ENCODE data around the gene HEXIM1.

The HEXIM1 gene

DNA sequence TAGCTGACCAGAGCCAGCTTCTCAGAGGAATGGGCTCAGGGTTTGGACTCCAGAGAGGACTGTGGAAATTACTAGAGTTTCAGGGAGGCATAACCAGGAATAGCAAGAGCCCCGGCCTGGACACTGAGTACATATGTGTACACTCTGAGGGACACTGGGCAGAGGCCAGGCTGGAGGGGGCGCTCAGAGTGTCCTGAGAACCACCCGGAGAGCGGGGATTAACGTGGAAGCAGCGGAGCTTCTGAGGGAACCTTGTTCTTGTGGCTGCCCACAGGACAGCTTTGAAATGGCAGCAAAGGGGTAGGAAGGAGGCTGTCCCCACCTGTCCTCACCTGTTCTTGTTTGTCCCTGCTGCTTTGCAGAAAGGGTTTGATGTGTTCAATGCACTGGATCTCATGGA, 43.8 kb upstream of the HEXIM1 start:
- TF ChIP-seq FOXP2 (optimal IDR thresholded peaks at IDR 0.05; ENCODE audit: control extremely low read depth, extremely low read length, insufficient read depth) (no peak), POLR2AphosphoS5 (IDR thresholded peaks at IDR 0.05; ENCODE audit: borderline replicate concordance, low read depth, low read length) (no peak), EZH2 (IDR thresholded peaks at IDR 0.05) (no peak)
- Histone ChIP-seq H3K36me3 (ENCODE audit: insufficient read depth, low read length) (peaks cover 76% of the 10 kb centered on the region), H3K9me3 (ENCODE audit: low read depth, low read length) (no peaks in the 10 kb centered on the region), H3K9ac (ENCODE audit: insufficient read length) (no peak overlapping the region), H3K27ac (no peak overlapping the region), H3K4me3 (no peak overlapping the region)
- no peak for DNase-seq (ENCODE audit: low read depth, low spot score)

DNA sequence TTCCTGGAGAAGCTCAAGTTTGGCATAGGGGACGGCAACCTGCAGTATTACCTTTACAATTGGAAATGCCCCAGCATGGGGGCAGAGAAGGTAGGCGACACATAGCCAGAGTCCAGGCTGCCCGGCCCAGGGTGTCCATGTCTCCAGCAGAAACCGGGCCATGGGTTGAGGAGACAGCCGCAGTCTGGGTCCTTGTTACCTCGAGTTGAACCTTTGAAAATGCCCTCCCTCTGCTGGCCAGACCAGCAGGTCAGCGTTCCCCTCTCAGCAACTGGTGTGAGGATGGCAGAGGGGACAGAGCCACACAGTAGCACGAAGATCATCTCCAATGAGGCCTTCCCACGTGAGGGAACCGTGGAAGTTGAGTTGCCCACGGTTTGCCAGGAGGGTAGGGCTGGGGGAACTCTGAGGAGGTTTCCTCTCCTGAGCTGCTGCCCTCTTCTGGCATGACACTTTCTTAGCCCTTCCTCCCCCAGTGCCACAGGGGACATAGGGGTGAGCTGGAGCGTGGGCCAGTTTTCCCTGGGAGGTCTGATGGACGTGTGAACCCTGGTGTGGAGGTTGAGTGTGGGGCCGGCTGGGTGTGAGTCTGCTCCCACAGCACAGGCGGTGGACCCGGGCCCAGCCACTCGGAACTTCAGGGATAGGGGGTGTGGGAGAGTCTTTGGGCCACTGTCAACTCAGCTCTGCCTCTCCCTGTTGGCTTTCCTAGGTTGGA, 43.2 kb upstream of the HEXIM1 start:
- no peak overlapping the region for H3K27ac ChIP-seq
- no peak overlapping the region for H3K9ac ChIP-seq (ENCODE audit: insufficient read length)
- H3K4me3 ChIP-seq = no peak overlapping the region
- DNase-seq (ENCODE audit: low read depth, low spot score) = no peak
- no peaks in the 10 kb centered on the region for H3K9me3 ChIP-seq (ENCODE audit: low read depth, low read length)
- peaks cover 70% of the 10 kb centered on the region for H3K36me3 ChIP-seq (ENCODE audit: insufficient read depth, low read length)
- no peak for TF ChIP-seq EZH2 (IDR thresholded peaks at IDR 0.05)

DNA sequence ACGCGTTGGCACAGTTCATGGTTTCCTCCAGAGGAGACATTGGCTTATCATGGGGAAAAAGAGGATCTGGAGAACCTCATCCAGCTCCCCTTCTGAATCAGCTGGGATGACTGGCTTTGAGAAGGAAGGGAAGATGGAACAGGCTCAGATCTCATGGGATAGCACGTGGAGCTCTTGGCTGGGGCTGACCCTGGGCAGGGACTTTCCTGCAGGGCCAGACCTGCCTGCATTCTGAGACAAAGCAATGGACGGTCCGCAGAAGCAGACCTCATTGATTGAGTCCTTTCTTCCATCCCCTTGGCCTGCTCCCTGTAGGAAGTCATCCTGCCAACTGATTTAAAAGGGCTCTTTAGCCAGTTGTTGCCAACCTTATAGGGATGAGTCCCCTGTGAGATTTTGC, 42.2 kb upstream of the HEXIM1 start:
- H3K27ac ChIP-seq = no peak overlapping the region
- H3K4me3 ChIP-seq = no peak overlapping the region
- H3K9me3 ChIP-seq (ENCODE audit: low read depth, low read length) = no peaks in the 10 kb centered on the region
- DNase-seq (ENCODE audit: low read depth, low spot score) = no peak
- TF ChIP-seq POLR2AphosphoS5 (IDR thresholded peaks at IDR 0.05; ENCODE audit: borderline replicate concordance, low read depth, low read length) (no peak), FOXP2 (optimal IDR thresholded peaks at IDR 0.05; ENCODE audit: control extremely low read depth, extremely low read length, insufficient read depth) (no peak), EZH2 (IDR thresholded peaks at IDR 0.05) (no peak)
- H3K36me3 ChIP-seq (ENCODE audit: insufficient read depth, low read length) = peaks cover 70% of the 10 kb centered on the region
- no peak overlapping the region for H3K9ac ChIP-seq (ENCODE audit: insufficient read length)

DNA sequence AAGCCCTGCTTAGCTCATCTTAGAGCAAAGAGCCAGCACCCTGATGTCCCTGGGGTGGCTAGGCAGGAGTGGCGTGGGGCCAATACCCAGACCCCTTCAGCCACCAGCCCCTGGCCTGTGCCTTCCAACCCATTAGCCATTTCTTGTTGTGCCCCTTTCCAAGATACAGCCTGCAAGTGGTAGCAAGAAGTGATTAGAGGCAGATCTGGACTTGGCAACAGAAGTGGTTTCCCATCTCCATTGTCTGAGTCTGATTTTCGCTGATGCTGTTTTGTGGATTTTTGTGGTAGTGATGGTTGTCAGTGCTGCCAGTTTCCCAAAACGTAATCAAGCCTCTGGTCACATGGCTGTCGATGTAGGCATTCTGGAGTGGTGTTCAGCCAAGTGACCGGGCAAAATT, 41.7 kb upstream of the HEXIM1 start:
- peaks cover 68% of the 10 kb centered on the region for H3K36me3 ChIP-seq (ENCODE audit: insufficient read depth, low read length)
- DNase-seq (ENCODE audit: low read depth, low spot score) = no peak
- no peak overlapping the region for H3K9ac ChIP-seq (ENCODE audit: insufficient read length)
- H3K9me3 ChIP-seq (ENCODE audit: low read depth, low read length) = no peaks in the 10 kb centered on the region
- no peak overlapping the region for H3K27ac ChIP-seq
- no peak overlapping the region for H3K4me3 ChIP-seq
- TF ChIP-seq FOXP2 (optimal IDR thresholded peaks at IDR 0.05; ENCODE audit: control extremely low read depth, extremely low read length, insufficient read depth) (no peak), EZH2 (IDR thresholded peaks at IDR 0.05) (no peak), POLR2AphosphoS5 (IDR thresholded peaks at IDR 0.05; ENCODE audit: borderline replicate concordance, low read depth, low read length) (no peak)

DNA sequence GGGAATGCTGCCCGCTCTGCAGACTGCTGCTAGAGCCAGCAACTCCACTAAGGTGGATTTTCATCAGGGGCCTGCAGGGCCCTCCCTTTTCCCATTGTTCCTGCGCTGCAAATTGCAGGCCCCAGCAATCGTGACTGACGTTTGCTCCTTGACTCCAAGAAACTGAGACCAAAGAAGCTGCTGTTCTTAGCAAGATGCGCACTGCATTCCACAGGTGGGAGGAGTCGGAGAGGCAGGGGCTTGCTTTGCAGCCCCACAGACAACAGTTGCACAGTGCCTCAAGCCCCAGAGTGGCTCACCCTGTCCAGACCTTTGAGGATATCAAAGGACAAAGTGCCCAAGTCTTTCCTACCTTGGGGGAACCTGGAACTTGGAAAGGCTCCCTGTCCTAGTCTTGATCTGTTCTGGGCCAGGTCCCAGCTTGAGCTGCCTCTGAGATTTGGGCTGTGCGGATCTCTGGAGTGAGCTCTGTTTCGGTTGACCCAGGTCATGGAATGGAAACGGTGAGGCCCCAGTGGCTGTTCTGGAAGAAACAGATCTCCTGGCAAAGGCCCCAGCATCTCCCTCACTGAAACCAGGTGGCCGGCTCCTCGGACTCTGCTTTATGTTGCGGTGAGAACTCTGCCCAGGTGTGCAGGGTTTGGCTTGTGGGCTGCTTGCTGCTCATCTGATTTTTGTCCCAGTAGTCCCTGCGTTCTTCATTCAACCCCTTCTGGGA, 40.8 kb upstream of the HEXIM1 start:
- Histone ChIP-seq H3K36me3 (ENCODE audit: insufficient read depth, low read length) (peaks cover 60% of the 10 kb centered on the region), H3K9me3 (ENCODE audit: low read depth, low read length) (no peaks in the 10 kb centered on the region), H3K27ac (no peak overlapping the region), H3K4me3 (no peak overlapping the region), H3K9ac (ENCODE audit: insufficient read length) (no peak overlapping the region)
- TF ChIP-seq FOXP2 (optimal IDR thresholded peaks at IDR 0.05; ENCODE audit: control extremely low read depth, extremely low read length, insufficient read depth) (no peak), POLR2AphosphoS5 (IDR thresholded peaks at IDR 0.05; ENCODE audit: borderline replicate concordance, low read depth, low read length) (no peak), EZH2 (IDR thresholded peaks at IDR 0.05) (no peak)
- DNase-seq (ENCODE audit: low read depth, low spot score) = no peak

DNA sequence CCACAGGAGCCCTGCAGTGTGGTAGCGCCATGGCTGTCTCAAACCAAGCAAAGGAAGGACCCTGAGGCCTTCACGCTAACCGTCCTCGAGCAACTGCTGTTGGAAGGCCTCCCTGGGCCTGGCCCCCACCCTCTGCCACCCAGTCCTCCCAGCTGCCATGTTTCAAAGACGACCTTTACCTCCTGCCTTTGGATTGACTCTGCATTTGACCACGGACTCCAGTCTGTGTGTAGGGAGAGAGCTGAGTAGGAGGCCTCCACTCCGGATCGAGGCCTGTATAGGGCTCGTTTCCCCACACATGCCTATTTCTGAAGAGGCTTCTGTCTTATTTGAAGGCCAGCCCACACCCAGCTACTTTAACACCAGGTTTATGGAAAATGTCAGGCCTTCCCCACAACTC, 40.2 kb upstream of the HEXIM1 start:
- no peak for DNase-seq (ENCODE audit: low read depth, low spot score)
- no peaks in the 10 kb centered on the region for H3K9me3 ChIP-seq (ENCODE audit: low read depth, low read length)
- TF ChIP-seq POLR2AphosphoS5 (IDR thresholded peaks at IDR 0.05; ENCODE audit: borderline replicate concordance, low read depth, low read length) (no peak), FOXP2 (optimal IDR thresholded peaks at IDR 0.05; ENCODE audit: control extremely low read depth, extremely low read length, insufficient read depth) (no peak), EZH2 (IDR thresholded peaks at IDR 0.05) (no peak)
- H3K4me3 ChIP-seq = no peak overlapping the region
- peaks cover 54% of the 10 kb centered on the region for H3K36me3 ChIP-seq (ENCODE audit: insufficient read depth, low read length)
- H3K27ac ChIP-seq = no peak overlapping the region
- no peak overlapping the region for H3K9ac ChIP-seq (ENCODE audit: insufficient read length)

DNA sequence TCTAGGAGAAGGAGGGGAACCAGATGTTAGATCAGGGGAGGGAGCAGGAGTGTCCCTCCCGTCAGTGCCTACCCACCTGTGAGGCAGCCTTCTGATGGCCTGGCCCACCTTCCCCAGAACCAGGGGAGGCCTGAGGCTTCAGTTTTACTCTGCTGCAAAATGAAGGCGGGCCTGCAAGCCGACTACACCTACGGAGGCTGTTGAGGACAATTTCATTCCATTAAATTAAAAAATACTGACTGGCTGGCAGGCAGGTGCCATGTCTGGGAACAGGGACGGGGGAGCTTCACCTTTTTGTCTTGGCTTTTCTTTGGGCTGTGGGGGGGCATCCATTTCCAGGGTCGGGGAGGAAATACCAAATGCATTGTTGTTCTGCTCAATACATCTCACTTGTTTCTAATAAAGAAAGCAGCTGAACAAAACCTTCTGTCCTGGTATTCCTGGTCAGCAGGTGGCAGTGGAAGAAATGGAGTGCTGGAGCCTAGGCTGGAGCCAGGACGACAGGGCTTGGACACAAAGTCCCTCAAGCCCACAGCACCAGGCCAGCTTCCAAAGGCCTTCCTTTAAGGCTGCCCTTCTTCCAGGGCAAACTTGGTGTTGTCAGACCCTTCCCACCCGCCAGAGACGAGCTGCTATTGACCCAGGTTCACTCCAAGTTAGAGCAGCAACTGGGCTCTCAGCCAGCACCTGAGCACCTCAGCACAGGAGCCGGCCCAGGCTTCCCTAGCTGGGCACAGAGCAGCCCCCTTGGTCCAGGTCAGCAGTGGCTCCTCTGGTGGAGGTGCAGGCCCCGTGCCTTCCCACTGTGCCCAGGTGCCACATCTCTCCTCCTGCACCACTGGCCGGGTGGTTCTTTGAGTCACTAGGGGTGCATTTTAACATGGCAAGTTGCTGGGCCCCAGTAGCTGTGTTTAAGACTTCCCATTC, 39.4 kb upstream of the HEXIM1 start:
- H3K27ac ChIP-seq = no peak overlapping the region
- H3K36me3 ChIP-seq (ENCODE audit: insufficient read depth, low read length) = peaks cover 46% of the 10 kb centered on the region
- H3K4me3 ChIP-seq = no peak overlapping the region
- H3K9ac ChIP-seq (ENCODE audit: insufficient read length) = no peak overlapping the region
- no peak for DNase-seq (ENCODE audit: low read depth, low spot score)
- TF ChIP-seq FOXP2 (optimal IDR thresholded peaks at IDR 0.05; ENCODE audit: control extremely low read depth, extremely low read length, insufficient read depth) = no peak
- H3K9me3 ChIP-seq (ENCODE audit: low read depth, low read length) = no peaks in the 10 kb centered on the region
